ENCODE measurements around the gene CD226. TPM values are rescaled to one million over a fixed set of nuclear protein-coding genes. Genes with fewer than 3 reads are reported as not detected.
"Not testable (repeated sequence)": the region's sequence is repeated elsewhere in the genome, so short reads cannot be mapped to it uniquely, and the experiment has no call there.

Gene CD226
- total RNA-seq, 2 donors from 2014 or later: 0.26 to 0.33 TPM

DNA sequence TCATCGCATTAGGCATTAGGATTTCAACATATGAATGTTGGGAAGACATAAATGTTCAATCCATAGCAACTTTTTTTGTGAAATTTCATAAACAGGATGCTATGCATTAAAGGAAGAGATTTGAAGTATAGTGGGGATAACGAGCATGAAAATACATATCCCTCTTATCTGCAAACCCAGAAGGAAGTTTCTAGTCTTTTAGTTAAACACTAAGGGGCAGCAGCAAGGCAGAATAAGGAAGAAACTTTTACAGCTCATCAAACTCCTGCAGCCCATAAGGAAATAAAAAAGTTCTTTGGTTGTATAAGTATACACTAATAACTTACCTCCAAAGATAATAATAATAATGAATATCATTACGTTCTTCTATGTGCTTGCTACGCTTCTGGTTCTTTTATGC lies 81.5 kb downstream of the CD226 start:
- ATAC-seq: no peak
- Histone ChIP-seq H3K4me1 (no peaks in the 10 kb centered on the region), H3K27me3 (no peaks in the 10 kb centered on the region), H3K36me3 (replicated peaks in 1 of 2; ENCODE audit: insufficient read depth in 1 of 2, low read depth in 2 of 2) (no peaks in the 10 kb centered on the region), H3K4me3 (no peak overlapping the region), H3K9me3 (no peaks in the 10 kb centered on the region), H3K27ac (no peak overlapping the region)
- no peak for DNase-seq
- TF ChIP-seq POLR2A (IDR thresholded peaks at IDR 0.05): no peak
- TF ChIP-seq, protein P1, sequence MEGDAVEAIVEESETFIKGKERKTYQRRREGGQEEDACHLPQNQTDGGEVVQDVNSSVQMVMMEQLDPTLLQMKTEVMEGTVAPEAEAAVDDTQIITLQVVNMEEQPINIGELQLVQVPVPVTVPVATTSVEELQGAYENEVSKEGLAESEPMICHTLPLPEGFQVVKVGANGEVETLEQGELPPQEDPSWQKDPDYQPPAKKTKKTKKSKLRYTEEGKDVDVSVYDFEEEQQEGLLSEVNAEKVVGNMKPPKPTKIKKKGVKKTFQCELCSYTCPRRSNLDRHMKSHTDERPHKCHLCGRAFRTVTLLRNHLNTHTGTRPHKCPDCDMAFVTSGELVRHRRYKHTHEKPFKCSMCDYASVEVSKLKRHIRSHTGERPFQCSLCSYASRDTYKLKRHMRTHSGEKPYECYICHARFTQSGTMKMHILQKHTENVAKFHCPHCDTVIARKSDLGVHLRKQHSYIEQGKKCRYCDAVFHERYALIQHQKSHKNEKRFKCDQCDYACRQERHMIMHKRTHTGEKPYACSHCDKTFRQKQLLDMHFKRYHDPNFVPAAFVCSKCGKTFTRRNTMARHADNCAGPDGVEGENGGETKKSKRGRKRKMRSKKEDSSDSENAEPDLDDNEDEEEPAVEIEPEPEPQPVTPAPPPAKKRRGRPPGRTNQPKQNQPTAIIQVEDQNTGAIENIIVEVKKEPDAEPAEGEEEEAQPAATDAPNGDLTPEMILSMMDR (IDR thresholded peaks at IDR 0.05): no peak
- intact Hi-C loops (cut with DNase I): no loop called here
- 88 to 89% methylated on average over 4 of the region's 4 CpGs for WGBS, 2 donors

DNA sequence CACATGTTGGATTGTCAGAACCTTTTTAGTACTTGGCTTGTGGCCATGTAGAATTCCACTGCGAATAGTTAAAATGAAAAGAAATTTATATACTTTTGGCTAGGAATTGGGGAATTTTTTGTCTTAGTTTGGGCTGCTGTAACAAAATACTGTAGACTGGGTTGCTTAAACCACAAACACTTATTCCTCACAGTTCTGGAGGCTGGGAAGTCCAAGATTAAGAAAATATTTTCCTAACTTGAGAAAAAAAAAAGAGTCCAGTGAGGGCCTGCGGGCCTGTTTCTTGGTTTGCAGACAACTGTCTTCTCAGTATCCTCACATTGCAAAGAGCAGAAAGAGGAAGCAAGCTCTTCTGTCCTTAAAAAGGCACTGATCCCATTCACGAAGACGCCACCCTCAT lies 81.9 kb downstream of the CD226 start:
- ATAC-seq (no peak), DNase-seq (no peak)
- intact Hi-C loops (cut with DNase I): no loop called here
- WGBS, 2 donors: 51 to 64% methylated on average over 4 of the region's 4 CpGs
- no peaks in the 10 kb centered on the region for H3K27me3 ChIP-seq
- no peaks in the 10 kb centered on the region for H3K4me1 ChIP-seq
- TF ChIP-seq, protein P1 (IDR thresholded peaks at IDR 0.05): no peak
- no peak for TF ChIP-seq POLR2A (IDR thresholded peaks at IDR 0.05)
- H3K36me3 ChIP-seq (replicated peaks in 1 of 2; ENCODE audit: insufficient read depth in 1 of 2, low read depth in 2 of 2): no peaks in the 10 kb centered on the region
- no peak overlapping the region for H3K27ac ChIP-seq
- no peak overlapping the region for H3K4me3 ChIP-seq
- no peaks in the 10 kb centered on the region for H3K9me3 ChIP-seq

DNA sequence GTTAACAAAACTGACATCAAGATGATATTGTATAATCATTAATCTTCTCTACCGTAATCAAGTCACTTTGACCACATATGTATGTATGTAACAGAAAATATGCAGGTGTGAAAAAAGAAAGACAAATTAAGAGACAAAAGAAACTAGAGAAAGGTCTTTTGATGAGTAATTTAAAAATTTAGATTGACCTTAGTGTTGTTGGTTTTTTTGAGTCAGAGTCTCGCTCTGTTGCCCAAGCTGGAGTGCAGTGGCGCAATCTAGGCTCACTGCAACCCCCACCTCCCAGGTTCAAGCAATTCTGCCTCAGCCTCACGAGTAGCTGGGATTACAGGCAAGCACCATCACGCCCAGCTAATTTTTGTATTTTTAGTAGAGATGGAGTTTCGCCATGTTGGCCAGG lies 82.9 kb downstream of the CD226 start:
- H3K27me3 ChIP-seq: not testable (repeated sequence)

DNA sequence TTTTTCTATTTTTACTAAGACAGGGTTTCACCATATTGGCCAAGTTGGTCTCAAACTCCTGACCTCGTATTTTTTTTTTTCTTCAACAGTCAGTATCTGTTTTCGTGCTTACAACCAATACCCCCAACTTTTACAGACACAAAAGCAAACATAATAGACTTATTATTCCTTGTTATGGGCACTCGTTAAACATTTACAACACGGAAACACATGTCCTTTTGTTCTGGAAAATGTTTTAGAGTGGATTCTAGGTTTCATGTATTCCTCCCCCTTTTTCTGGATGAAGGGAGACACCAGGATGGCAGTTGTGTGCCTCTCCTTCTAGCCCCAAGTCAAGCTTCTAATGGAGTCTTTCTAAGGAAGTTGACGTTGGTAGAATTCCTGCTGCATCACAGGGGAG lies 88.8 kb downstream of the CD226 start:
- ATAC-seq: no peak
- DNase-seq: no peak
- Histone ChIP-seq H3K27ac (no peak overlapping the region), H3K27me3 (no peaks in the 10 kb centered on the region), H3K36me3 (replicated peaks in 1 of 2; ENCODE audit: insufficient read depth in 1 of 2, low read depth in 2 of 2) (no peaks in the 10 kb centered on the region), H3K4me3 (no peak overlapping the region), H3K9me3 (no peaks in the 10 kb centered on the region), H3K4me1 (no peaks in the 10 kb centered on the region)
- 55 to 64% methylated on average over 5 of the region's 5 CpGs for WGBS, 2 donors
- intact Hi-C loops (cut with DNase I): no loop called here
- TF ChIP-seq POLR2A (IDR thresholded peaks at IDR 0.05): no peak
- TF ChIP-seq, protein P1 (IDR thresholded peaks at IDR 0.05): no peak

More for the DNA sequence above, 82.9 kb downstream of the CD226 start:
- H3K9me3 ChIP-seq; H3K27ac ChIP-seq; H3K36me3 ChIP-seq (replicated peaks in 1 of 2; ENCODE audit: insufficient read depth in 1 of 2, low read depth in 2 of 2); intact Hi-C loops (cut with DNase I); H3K4me3 ChIP-seq; DNase-seq; ATAC-seq; H3K4me1 ChIP-seq: not testable (repeated sequence)
- WGBS, 2 donors: 80 to 92% methylated on average over 6 of the region's 6 CpGs

DNA sequence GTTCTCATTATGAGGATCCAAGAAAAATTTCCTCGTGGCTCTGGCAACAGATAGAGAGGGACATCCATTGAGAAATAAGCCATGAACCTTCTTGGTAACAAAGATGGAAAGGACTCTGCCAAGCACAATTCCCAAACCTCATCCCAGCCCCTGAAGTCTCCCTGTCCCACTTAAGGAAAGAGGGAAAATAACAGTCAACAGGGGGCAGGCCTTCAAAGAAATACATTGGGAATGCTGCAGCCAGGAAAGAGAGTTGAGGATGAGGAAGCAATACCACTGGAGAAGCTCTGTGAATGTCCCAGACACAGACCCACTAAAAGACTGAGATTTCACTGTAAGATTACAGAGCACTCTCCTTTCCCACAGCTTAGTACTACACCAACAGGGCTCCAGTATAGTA lies 93.2 kb downstream of the CD226 start:
- 76 to 79% methylated on average over 1 of the region's 1 CpG for WGBS, 2 donors
- no peak for DNase-seq
- no peaks in the 10 kb centered on the region for H3K36me3 ChIP-seq (replicated peaks in 1 of 2; ENCODE audit: insufficient read depth in 1 of 2, low read depth in 2 of 2)
- no peak for ATAC-seq
- TF ChIP-seq, protein P1 (IDR thresholded peaks at IDR 0.05): no peak
- no peak for TF ChIP-seq POLR2A (IDR thresholded peaks at IDR 0.05)
- no peaks in the 10 kb centered on the region for H3K9me3 ChIP-seq
- no peak overlapping the region for H3K4me3 ChIP-seq
- H3K27me3 ChIP-seq: no peaks in the 10 kb centered on the region
- no peak overlapping the region for H3K27ac ChIP-seq
- intact Hi-C loops (cut with DNase I): no loop called here
- no peaks in the 10 kb centered on the region for H3K4me1 ChIP-seq
